AG10803 (cell line): ENCODE data around the gene AGTRAP.

Source experiments
- DNase-seq: peaks from one replicate; pipeline ENCODE4 v3.0.0; 2010; ENCODE audit warnings: low read depth
- H3K4me3 ChIP-seq: 2 replicates; pipeline ENCODE4 v1.5.1; 2011; ENCODE audit warnings: mild to moderate bottlenecking, low read length, control low read depth
- TF ChIP-seq, protein P1 (sequence below): conservative IDR thresholded peaks from 2 replicates; pipeline ENCODE4 v1.5.1; 2011; ENCODE audit warnings: mild to moderate bottlenecking, low read length, control low read depth, inconsistent platforms

AGTRAP gene

DNA sequence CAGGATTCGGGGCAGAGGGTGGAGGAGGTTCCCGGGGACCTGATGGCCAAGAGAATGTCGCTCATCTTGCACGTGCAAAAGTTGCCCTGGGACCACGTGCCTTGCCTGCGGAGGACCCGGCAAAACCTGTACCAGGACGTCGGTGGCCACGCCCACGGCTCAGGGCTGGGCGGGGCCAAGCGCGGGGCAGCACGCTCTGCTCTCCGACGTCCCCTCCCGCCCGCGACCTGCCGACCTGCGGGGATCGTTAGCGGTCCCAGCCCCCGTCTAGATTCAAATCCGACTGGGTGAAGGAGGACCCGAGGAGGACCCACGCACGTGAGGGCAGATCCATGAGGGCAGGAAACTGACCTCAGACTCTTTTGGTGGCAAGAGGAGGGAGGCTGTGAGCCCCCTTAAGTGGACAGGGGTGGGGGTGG is 26.1 kb downstream of the AGTRAP start, which contains the start of gene C1orf167:
Gene C1orf167, plus strand, starts transcription at position 206 of the 419 bp plus-strand sequence. CDS start 2,208 bp downstream, outside the sequence.
- no peak within 1 kb of the TSS for H3K4me3 ChIP-seq
- TF ChIP-seq, protein P1, sequence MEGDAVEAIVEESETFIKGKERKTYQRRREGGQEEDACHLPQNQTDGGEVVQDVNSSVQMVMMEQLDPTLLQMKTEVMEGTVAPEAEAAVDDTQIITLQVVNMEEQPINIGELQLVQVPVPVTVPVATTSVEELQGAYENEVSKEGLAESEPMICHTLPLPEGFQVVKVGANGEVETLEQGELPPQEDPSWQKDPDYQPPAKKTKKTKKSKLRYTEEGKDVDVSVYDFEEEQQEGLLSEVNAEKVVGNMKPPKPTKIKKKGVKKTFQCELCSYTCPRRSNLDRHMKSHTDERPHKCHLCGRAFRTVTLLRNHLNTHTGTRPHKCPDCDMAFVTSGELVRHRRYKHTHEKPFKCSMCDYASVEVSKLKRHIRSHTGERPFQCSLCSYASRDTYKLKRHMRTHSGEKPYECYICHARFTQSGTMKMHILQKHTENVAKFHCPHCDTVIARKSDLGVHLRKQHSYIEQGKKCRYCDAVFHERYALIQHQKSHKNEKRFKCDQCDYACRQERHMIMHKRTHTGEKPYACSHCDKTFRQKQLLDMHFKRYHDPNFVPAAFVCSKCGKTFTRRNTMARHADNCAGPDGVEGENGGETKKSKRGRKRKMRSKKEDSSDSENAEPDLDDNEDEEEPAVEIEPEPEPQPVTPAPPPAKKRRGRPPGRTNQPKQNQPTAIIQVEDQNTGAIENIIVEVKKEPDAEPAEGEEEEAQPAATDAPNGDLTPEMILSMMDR: no peak
- no peak for DNase-seq

DNA sequence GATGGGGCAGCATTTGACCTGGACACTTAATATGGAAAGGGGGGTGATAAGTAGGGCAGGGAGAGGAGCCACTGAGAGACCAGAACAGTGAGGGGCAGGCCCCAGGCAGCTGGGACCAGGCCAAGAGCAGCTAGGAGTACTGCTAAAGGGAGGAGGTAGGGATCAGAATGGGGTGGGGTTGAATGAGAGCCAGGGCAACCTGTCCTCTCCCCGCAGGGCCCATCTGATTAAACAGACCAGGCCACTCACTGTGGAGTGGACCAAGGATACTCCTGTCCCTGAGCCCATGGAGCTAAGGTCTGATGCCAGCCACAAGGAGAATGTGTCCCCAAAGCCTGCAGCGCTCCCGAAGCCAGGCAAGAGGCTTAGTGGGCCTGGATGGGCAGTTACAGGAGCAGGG is 28.2 kb downstream of the AGTRAP start:
- TF ChIP-seq, protein P1: no peak
- DNase-seq: no peak
- H3K4me3 ChIP-seq: no peak overlapping the region

DNA sequence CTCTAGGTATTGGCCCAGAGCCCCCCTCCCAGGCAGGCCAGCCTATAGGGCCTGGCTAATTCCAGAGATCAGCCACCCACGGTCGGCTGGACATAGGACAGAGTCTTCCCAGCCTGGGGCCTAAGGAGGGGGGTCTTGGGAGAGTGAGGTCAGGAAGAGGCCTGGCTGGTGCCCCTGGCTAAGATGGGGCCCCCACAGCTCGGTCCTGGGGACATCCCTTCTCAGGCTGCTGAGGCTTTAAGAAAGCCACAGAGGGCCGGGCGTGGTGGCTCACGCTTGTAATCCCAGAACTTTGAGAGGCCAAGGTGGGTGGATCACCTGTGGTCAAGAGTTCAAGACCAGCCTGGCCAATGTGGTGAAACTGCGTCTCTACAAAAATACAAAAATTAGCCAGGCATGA is 28.6 kb downstream of the AGTRAP start:
- TF ChIP-seq, protein P1: no peak
- H3K4me3 ChIP-seq: no peak overlapping the region
- DNase-seq: no peak

DNA sequence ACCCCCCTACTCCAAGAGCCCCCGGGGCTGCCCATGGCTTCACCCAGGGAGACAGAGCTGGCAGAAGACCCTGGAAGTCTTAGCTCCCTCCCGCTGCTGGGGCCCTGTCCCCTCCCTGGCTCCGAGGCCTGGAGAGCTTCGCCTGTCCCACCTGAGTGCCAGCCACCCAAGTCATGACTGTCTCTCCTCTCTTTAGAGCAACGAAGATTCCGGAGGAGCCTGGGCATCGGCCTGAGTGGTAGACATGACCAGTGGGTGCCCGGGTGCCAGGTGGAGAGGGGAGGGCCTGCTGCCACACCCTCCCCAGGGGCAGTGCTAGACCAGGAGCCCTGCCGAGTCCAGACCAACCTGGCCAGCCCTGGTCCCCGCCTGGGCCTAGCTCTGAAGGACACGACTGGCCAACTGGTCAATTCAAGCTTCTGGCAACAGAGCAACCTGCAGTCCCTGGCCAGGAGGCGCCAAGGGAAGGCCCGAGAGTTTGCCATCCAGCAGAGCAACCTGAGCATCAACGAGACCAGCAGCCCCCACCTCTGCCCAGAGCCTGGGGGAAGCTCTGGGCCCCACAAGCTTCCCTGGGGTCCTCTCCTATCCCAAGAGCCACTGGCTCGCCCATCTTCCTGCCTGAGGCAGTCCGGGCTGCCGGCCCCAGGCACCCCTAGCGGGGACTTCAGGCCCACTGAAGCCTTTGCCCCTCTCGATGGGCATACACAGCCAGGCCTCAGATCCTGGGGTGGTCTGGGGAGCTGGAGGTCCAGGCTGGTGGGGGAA is 29.9 kb downstream of the AGTRAP start:
- DNase-seq: no peak
- TF ChIP-seq, protein P1: no peak
- H3K4me3 ChIP-seq: no peak overlapping the region

DNA sequence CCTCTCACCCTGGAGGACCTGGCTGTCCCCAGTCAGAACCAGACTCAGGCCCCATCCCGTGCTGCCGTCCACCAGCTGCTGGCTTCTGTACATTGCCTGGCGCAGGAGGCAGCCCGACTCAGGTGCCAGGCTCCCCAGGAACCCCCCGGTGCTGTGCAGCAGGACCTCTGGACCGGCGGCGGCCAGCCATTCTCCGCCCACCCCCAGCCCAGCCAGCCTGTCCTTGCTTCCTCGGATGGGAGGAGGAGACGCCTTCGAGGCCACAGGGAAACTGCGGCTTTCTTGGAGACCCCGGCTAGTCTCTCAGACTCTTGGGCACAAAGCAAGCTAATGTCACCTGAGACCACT is 30.5 kb downstream of the AGTRAP start:
- TF ChIP-seq, protein P1: no peak
- H3K4me3 ChIP-seq: no peak overlapping the region
- DNase-seq: no peak

DNA sequence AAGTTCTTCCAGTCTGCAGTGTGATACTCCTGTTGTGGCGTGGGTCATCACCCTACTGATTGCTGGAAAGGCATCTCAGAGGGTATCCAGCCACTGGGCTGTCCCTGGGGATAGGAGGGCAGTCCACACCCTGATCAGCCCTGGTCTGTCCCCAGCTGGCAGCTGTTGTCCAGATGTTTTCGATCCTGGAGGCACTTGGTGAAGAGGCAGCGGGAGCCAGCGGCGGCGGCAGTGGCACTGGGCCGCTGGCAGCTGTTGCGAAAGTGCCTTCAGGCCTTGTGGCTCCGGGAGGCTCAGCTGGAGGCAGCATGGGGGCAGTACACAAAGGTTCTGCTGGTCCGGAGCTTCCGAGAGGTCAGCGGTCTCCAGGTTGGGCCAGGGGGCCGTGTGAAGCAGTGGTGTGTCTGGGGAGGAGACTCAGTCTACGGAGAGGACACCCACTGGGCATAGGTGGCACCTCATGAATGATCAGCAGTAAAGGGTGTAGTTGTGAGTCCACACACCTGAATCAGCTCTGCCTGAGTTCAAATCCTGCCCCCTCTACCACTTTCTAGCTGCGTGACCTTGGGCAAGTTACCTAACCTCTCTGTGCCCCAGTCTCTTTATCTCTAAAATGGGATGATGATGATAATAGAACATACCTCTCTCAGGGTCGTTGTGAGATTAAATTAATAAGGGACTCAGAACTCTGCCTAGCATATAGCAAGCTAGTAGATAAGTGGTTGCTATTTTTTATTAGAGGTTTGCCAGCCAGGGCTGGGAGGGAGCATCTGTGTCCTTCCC is 32.2 kb downstream of the AGTRAP start:
- TF ChIP-seq, protein P1: no peak
- H3K4me3 ChIP-seq: no peak overlapping the region
- peak; percentile 52 for DNase-seq
